HepG2 (cell line): ENCODE measurements around the gene HACD2. TPM values are rescaled to one million over a fixed set of nuclear protein-coding genes. Genes with fewer than 3 reads are reported as not detected.
A peak's percentile ranks its signal among the peaks of the same experiment; 100 is the strongest.

Experiments
- ATAC-seq: fragments of 200-7000 bp; cut with Tn5 transposase; 3 replicates; pipeline ENCODE4 v1.9.1; 2020; ENCODE audit warnings: mild to moderate bottlenecking, moderate library complexity
- BruUV-seq: library from RNA; stranded (reverse); fragments of 400-500 nt; replicated peaks from 2 replicates; lab custom pipeline; 2021; lab: Mats Ljungman, UMichigan
- CTCF ChIA-PET: fragments of 300-600 bp; formaldehyde crosslinking; extraction: SDS; loops from one replicate; lab custom pipeline; 2021; ENCODE audit warnings: low total read pairs, inconsistent platforms, low intra/inter-chr PET ratio; lab: Yijun Ruan, JAX
- POLR2A ChIA-PET: fragments of 350-600 bp; sonication (Branson Sonifier 250); formaldehyde crosslinking; loops from one replicate; lab custom pipeline; 2020; ENCODE audit warnings: antibody characterized with exemption, inconsistent platforms; lab: Yijun Ruan, JAX
- DNase-seq: peaks from one replicate; pipeline ENCODE4 v3.0.0-alpha.2; 2015; ENCODE audit warnings: low spot score
- FAIRE-seq: peaks from 3 replicates; lab custom pipeline; 2011; peaks lifted over from hg19 to GRCh38; lab: Jason Lieb, UNC
- H2AFZ ChIP-seq: one replicate; pipeline ENCODE4 v1.6.1; 2011; ENCODE audit warnings: low read length, inconsistent platforms
- H3K27ac ChIP-seq: fragments of 300-600 bp; 3 replicates; pipeline ENCODE4 v1.8.0; 2011; ENCODE audit warnings: mixed run types, mild to moderate bottlenecking, mixed read lengths, low read length, inconsistent platforms; ENCODE audit not compliant: insufficient read depth; ENCODE audit errors: extremely low read length
- H3K27me3 ChIP-seq, 2 experiments: fragments of 200-600 bp in 1 of 2; 2 replicates in 1 of 2; 3 replicates in 1 of 2; pipeline versions ENCODE4 v1.6.0 to v1.8.0; 2011; ENCODE audit warnings: low read length in 2 of 2, mild to moderate bottlenecking in 2 of 2, moderate library complexity in 2 of 2, inconsistent platforms in 1 of 2; ENCODE audit not compliant: insufficient read depth in 2 of 2, control insufficient read depth in 1 of 2
- H3K36me3 ChIP-seq, 2 experiments: fragments of 200-600 bp in 1 of 2; replicated peaks in 1 of 2; 2 replicates in 1 of 2; 3 replicates in 1 of 2; pipeline versions ENCODE4 v1.5.1 to v1.8.0; 2011; ENCODE audit warnings: low read length in 2 of 2, inconsistent platforms in 1 of 2; ENCODE audit not compliant: insufficient read depth in 2 of 2, control insufficient read depth in 1 of 2
- H3K4me1 ChIP-seq: 2 replicates; pipeline ENCODE4 v1.5.1; 2012; ENCODE audit warnings: low read length, inconsistent platforms; ENCODE audit not compliant: insufficient read depth
- H3K4me2 ChIP-seq: 2 replicates; pipeline ENCODE4 v1.6.0; 2011; ENCODE audit warnings: low read depth, low read length, inconsistent platforms
- H3K4me3 ChIP-seq, 3 experiments: fragments of 200-600 bp in 1 of 3; sonication (generic), shearing (Covaris generic) in 1 of 3; replicated peaks in 1 of 3; 2 replicates each; pipeline ENCODE4 v1.5.1; 2011 to 2016; ENCODE audit warnings: low read length in 3 of 3, inconsistent platforms in 2 of 3, low read depth in 2 of 3, mild to moderate bottlenecking in 2 of 3, control low read depth in 1 of 3, mixed read lengths in 1 of 3; ENCODE audit not compliant: insufficient read depth in 1 of 3
- H3K79me2 ChIP-seq: one replicate; pipeline ENCODE4 v1.6.1; 2011; ENCODE audit warnings: low read length, inconsistent platforms; ENCODE audit not compliant: insufficient read depth
- H3K9ac ChIP-seq: 2 replicates; pipeline ENCODE4 v1.6.0; 2011; ENCODE audit warnings: mild to moderate bottlenecking, low read depth, low read length, inconsistent platforms; ENCODE audit not compliant: insufficient read depth
- H3K9me3 ChIP-seq: 2 replicates; pipeline ENCODE4 v1.5.1; 2012; ENCODE audit warnings: mild to moderate bottlenecking, low read length
- H4K20me1 ChIP-seq: 2 replicates; pipeline ENCODE4 v1.6.0; 2011; ENCODE audit warnings: inconsistent platforms, mild to moderate bottlenecking, low read length, moderate library complexity; ENCODE audit not compliant: insufficient read depth
- BCL3 ChIP-seq: sonication (generic); formaldehyde crosslinking; IDR thresholded peaks from 2 replicates; pipeline ENCODE4 v1.5.1; 2020; ENCODE audit warnings: mild to moderate bottlenecking, missing genetic modification reagents, moderate library complexity
- CEBPB ChIP-seq: IDR thresholded peaks from 2 replicates; pipeline ENCODE4 v1.6.1; 2011; ENCODE audit warnings: low read depth, low read length, improper control_type of control experiment, borderline replicate concordance
- CEBPG ChIP-seq: IDR thresholded peaks from 2 replicates; pipeline ENCODE4 v1.6.1; 2016
- DPF2 ChIP-seq: sonication (generic); formaldehyde crosslinking; IDR thresholded peaks from 2 replicates; pipeline ENCODE4 v1.4.0; 2020; ENCODE audit warnings: mild to moderate bottlenecking, low read depth, missing genetic modification reagents, borderline replicate concordance
- FOXA1 ChIP-seq, 2 experiments: fragments of 450-650 bp in 1 of 2; sonication (generic) in 1 of 2; formaldehyde crosslinking in 1 of 2; IDR thresholded peaks; 2 replicates each; pipeline versions ENCODE4 v1.4.0 to v1.6.1; 2016 to 2020; ENCODE audit warnings: missing genetic modification reagents in 1 of 2
- FOXJ3 ChIP-seq: sonication (generic); formaldehyde crosslinking; IDR thresholded peaks from 2 replicates; pipeline ENCODE4 v1.4.0; 2020; ENCODE audit warnings: missing genetic modification reagents, mild to moderate bottlenecking, borderline replicate concordance
- FOXK1 ChIP-seq: sonication (generic); formaldehyde crosslinking; IDR thresholded peaks from 2 replicates; pipeline ENCODE4 v1.4.0; 2020; ENCODE audit warnings: low read depth, missing genetic modification reagents, borderline replicate concordance
- ZC3H4 ChIP-seq: sonication (generic); formaldehyde crosslinking; IDR thresholded peaks from 2 replicates; pipeline ENCODE4 v1.4.0; 2020; ENCODE audit warnings: missing genetic modification reagents, borderline replicate concordance
- ZNF550 ChIP-seq: sonication (generic); formaldehyde crosslinking; IDR thresholded peaks from 2 replicates; pipeline ENCODE4 v1.4.0; 2020; ENCODE audit warnings: mild to moderate bottlenecking, missing genetic modification reagents, borderline replicate concordance
- ZSCAN31 ChIP-seq: sonication (generic); formaldehyde crosslinking; IDR thresholded peaks from 2 replicates; pipeline ENCODE4 v1.5.0; 2020; ENCODE audit warnings: low read depth, mild to moderate bottlenecking, missing genetic modification reagents
- WGBS: methylation state at CpG from one replicate; pipeline ENCODE4 v1.1.6; 2017; ENCODE audit warnings: low lambda C conversion rate; 5-methylcytosine and 5-hydroxymethylcytosine counted together
- in situ Hi-C: cut with HindIII; loops from 2 replicates; pipeline ENCODE4 v1.10.0; 2017; ENCODE audit warnings: low pct_unique_long_range_greater_than_20kb; ENCODE audit not compliant: extremely low pct_ligation_motif_present
- intact Hi-C: fragments of 100-400 bp; cut with micrococcal nuclease; formaldehyde crosslinking; loops from one replicate; pipeline ENCODE4 v1.10.0; 2022; ENCODE audit not compliant: unreplicated experiment
- polyA plus RNA-seq, 8 experiments: library from polyadenylated mRNA; depleted of rRNA in 3 of 8; stranded (reverse) in 7 of 8; unstranded in 1 of 8; fragments of >200 nt; fragmentation: Illumina TruSeq in 4 of 8; extraction: Trizol in 4 of 8; gene quantifications; 2 replicates each; pipeline versions ENCODE4 v1.2.1 to v1.2.3, GENCODE V29; 2011 to 2016; ENCODE audit warnings: low read depth in 4 of 8, missing spikeins in 1 of 8, mixed read lengths in 1 of 8; ENCODE audit not compliant: insufficient read depth in 1 of 8
- total RNA-seq, 5 experiments: library from RNA; depleted of rRNA; stranded (reverse); fragments of >200 nt; fragmentation: Illumina TruSeq; extraction: Trizol; gene quantifications; 2 replicates each; pipeline ENCODE4 v1.2.3, GENCODE V29; 2016; ENCODE audit warnings: low read depth in 1 of 5

HACD2 gene
- total and polyA plus RNA-seq, 2 of the 13 experiments (the other 11 are each of a cell fraction or from before 2014, with no cell fraction given), result 47.0 to 50.4 TPM

- TF ChIP-seq FOXA1 (IDR thresholded peaks at IDR 0.05) (no peak), FOXA1 (CRISPR knock-in tag; IDR thresholded peaks at IDR 0.05) (no peak), ZC3H4 (CRISPR knock-in tag) (no peak), CEBPB (peak; percentile 68; the same call in 1 of the 2 replicates), CEBPG (CRISPR knock-in tag) (peak; percentile 65)
- TF ChIP-seq, all 625 proteins: peak for 2
- 71% methylated on average over 3 of the region's 3 CpGs for WGBS
- ChIA-PET POLR2A (interaction anchor here (1.1 to 7.6 kb wide), 2 partner anchors 11 to 23 kb away, joined by 3 to 88 read pairs; no protein-coding TSS in a partner anchor), CTCF (no interaction called here)
- BruUV-seq, result no TSS peak
- FAIRE-seq, result no peak
- intact Hi-C loops, result no loop called here
- H2AFZ ChIP-seq, result no peak overlapping the region
- peaks cover 49% of the 10 kb centered on the region for H3K4me1 ChIP-seq
- no peaks in the 10 kb centered on the region; a peak in 1 of 5 replicates for H3K27me3 ChIP-seq
- DNase-seq, result no peak
- H3K27ac ChIP-seq, result no peak overlapping the region
- H3K9ac ChIP-seq, result no peak overlapping the region
- H3K36me3 ChIP-seq, result peaks cover 12 to 17% of the 10 kb centered on the region in 2 experiments; a peak in 4 of 5 replicates
- H3K9me3 ChIP-seq, result no peaks in the 10 kb centered on the region
- in situ Hi-C loops, result no loop called here
- H3K4me3 ChIP-seq, result peak overlapping the region in 2 of 3 experiments; percentile 6 to 98; a peak in 2 of 6 replicates
- ATAC-seq, result no peak
- peak overlapping the region; percentile 89 for H3K4me2 ChIP-seq
- H4K20me1 ChIP-seq, result no peaks in the 10 kb centered on the region
- peaks cover 64% of the 10 kb centered on the region for H3K79me2 ChIP-seq
These were observed 2.5 kb downstream of the HACD2 start for GRCh38 chr3:123582315-123582714.

GRCh38 chr3:123576122-123576521, 8.7 kb downstream of the HACD2 start:
- Histone ChIP-seq H2AFZ (no peak overlapping the region), H3K36me3 (peaks cover 11 to 44% of the 10 kb centered on the region in 2 experiments), H4K20me1 (no peaks in the 10 kb centered on the region), H3K9me3 (no peaks in the 10 kb centered on the region), H3K27me3 (no peaks in the 10 kb centered on the region), H3K9ac (no peak overlapping the region), H3K79me2 (peaks cover 35% of the 10 kb centered on the region), H3K4me3 (no peak overlapping the region), H3K4me1 (peaks cover 15% of the 10 kb centered on the region), H3K27ac (no peak overlapping the region), H3K4me2 (no peak overlapping the region)
- POLR2A ChIA-PET, result interaction anchor here (1.4 kb wide), 1 partner anchor 28 kb away, joined by 3 read pairs; no protein-coding TSS in a partner anchor
- no TSS peak for BruUV-seq
- 96% methylated on average over 3 of the region's 3 CpGs for WGBS
- CTCF ChIA-PET, result no interaction called here
- no peak for DNase-seq
- no peak for ATAC-seq
- FAIRE-seq, result no peak
- intact Hi-C loops (no loop called here), in situ Hi-C loops (no loop called here)
- TF ChIP-seq FOXJ3 (no peak), FOXK1 (CRISPR knock-in tag) (no peak), DPF2 (CRISPR knock-in tag) (no peak), ZSCAN31 (CRISPR knock-in tag) (no peak), BCL3 (no peak), ZNF550 (CRISPR knock-in tag) (no peak)
- TF ChIP-seq, all 625 proteins: peak for 0
